T follicular helper cell (primary cell): ENCODE results near the gene ROBO4.

ENCODE experiments used
- DNase-seq: peaks from one replicate; pipeline ENCODE4 v3.0.0-alpha.2; 2020; ENCODE audit warnings: low read depth

ROBO4 gene

GRCh38 chr11:124890151-124890550 is 7.5 kb downstream of the ROBO4 start:
- DNase-seq: no peak

- DNase-seq: no peak
Measured at GRCh38 chr11:124889191-124890091, 8.2 kb downstream of the ROBO4 start.

- DNase-seq: no peak
Measured at GRCh38 chr11:124887667-124888013, 10.0 kb downstream of the ROBO4 start.

GRCh38 chr11:124886978-124887666 is 10.5 kb downstream of the ROBO4 start:
- no peak for DNase-seq

GRCh38 chr11:124886476-124886875 is 11.2 kb downstream of the ROBO4 start:
- no peak for DNase-seq

GRCh38 chr11:124884869-124885479 is 12.7 kb downstream of the ROBO4 start:
- DNase-seq: no peak

GRCh38 chr11:124884340-124884739 is 13.3 kb downstream of the ROBO4 start:
- DNase-seq: no peak

GRCh38 chr11:124882339-124883071 is 15.2 kb downstream of the ROBO4 start:
- DNase-seq: no peak

- no peak for DNase-seq
Measured at GRCh38 chr11:124880958-124881357, 16.7 kb downstream of the ROBO4 start.

GRCh38 chr11:124880290-124880611 is 17.4 kb downstream of the ROBO4 start:
- no peak for DNase-seq

GRCh38 chr11:124879493-124880289 is 18.0 kb downstream of the ROBO4 start:
- DNase-seq: no peak

GRCh38 chr11:124878759-124879492 is 18.7 kb downstream of the ROBO4 start:
- no peak for DNase-seq

- DNase-seq: no peak
Measured at GRCh38 chr11:124877910-124878758, 19.5 kb downstream of the ROBO4 start.

- no peak for DNase-seq
Measured at GRCh38 chr11:124877631-124877909, 20.1 kb downstream of the ROBO4 start.

- DNase-seq: no peak
Measured at GRCh38 chr11:124876818-124877630, 20.6 kb downstream of the ROBO4 start.

- DNase-seq: peak; percentile 58
Measured at GRCh38 chr11:124875943-124876817, 21.5 kb downstream of the ROBO4 start.

GRCh38 chr11:124875401-124875800 is 22.3 kb downstream of the ROBO4 start:
- DNase-seq: no peak

GRCh38 chr11:124874571-124875255 is 23.0 kb downstream of the ROBO4 start:
- DNase-seq: no peak
